Mucosa of descending colon (tissue), 3 donors: ENCODE results near the gene CNKSR3. TPM values are rescaled to one million over a fixed set of nuclear protein-coding genes. Genes with fewer than 3 reads are reported as not detected.

Source experiments
- ATAC-seq: fragments of 200-7000 bp; cut with Tn5 transposase; one replicate; pipeline ENCODE4 v1.9.1; 2020; ENCODE audit warnings: mild to moderate bottlenecking, moderate library complexity
- DNase-seq, 3 donors: peaks; one replicate each; pipeline ENCODE4 v3.0.0-alpha.2; 2020
- H3K36me3 ChIP-seq: fragments of 200-600 bp; one replicate; pipeline ENCODE4 v1.8.0; 2021; ENCODE audit warnings: low read depth, mild to moderate bottlenecking
- H3K4me1 ChIP-seq: fragments of 200-600 bp; one replicate; pipeline ENCODE4 v1.8.0; 2021; ENCODE audit warnings: low read depth, mild to moderate bottlenecking
- H3K4me3 ChIP-seq: fragments of 200-600 bp; one replicate; pipeline ENCODE4 v1.8.0; 2021; ENCODE audit warnings: mild to moderate bottlenecking
- H3K9me3 ChIP-seq: fragments of 200-600 bp; one replicate; pipeline ENCODE4 v1.8.0; 2021; ENCODE audit warnings: mild to moderate bottlenecking
- intact Hi-C, 2 donors: fragments of 100-400 bp; cut with DNase I in 1 of 2; cut with micrococcal nuclease in 1 of 2; formaldehyde crosslinking; loops; one replicate each; pipeline versions ENCODE4 v1.11.0 to v1.11.1; 2022; cut with DNase I, micrococcal nuclease
- total RNA-seq, 3 donors: library from RNA; stranded (reverse); fragmentation: NEBNext Ultra II Directional in 2 of 3; extraction: Animal tissue kit (Norgen Biotek cat#: 25700) in 2 of 3; gene quantifications; one replicate each; pipeline versions ENCODE4 v1.2.1 to v1.2.4, GENCODE V29; 2021 to 2023
- TF ChIP-seq, protein P1 (sequence below): fragments of 200-600 bp; IDR thresholded peaks from one replicate; pipeline ENCODE4 v1.8.0; 2022; ENCODE audit warnings: antibody characterized with exemption, mild to moderate bottlenecking
- donor health status: DM: no; HTN: no; CAD: no; lungs with moderate emphysema.
- donor health status: DM: no; HTN: no; CAD: no.
- donor health status: DM: no; HTN: yes; CAD: no.

The CNKSR3 gene
- total RNA-seq, 3 donors from 2014 or later, result 16.5 to 39.0 (median 33.6) TPM

DNA sequence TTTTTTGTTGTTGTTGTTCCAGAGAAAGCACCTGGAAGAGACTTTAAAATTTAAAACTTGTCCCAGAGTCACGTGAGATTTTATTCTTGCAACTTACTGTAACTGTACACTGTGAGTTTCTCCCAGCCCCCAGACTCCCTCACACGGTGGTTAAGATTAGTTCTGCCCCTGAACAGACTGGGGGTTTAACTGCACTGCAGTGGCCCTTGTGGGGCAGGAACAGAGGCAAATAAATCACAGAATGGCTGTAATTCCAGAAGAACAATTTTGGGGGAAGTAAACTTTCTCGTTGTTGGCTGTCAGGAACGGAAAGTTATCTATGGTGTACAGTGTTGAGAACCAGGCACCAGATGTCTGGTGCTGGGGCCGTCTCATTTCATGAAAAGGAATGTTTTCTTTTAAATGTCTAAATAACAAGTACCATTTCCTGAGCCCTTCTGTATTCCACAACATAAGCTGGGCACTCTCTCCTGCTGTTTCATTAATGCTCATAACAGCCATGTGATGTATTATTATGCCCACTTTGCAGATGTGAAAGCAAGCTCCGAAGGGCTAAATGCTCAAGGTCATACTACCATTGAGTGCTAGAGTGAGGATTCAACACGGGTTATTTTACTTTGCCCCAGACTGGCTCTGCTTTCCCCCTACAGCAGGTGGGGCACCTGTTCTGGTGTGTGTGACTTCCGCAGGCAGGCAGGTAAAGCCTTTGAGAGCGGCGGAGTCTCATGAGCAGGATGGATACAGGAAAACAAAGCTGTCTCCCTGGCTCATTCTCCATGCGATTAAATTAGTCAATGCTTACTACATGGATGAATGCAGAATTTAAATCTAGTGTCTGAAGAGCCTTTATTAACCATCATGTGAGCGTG is 30.5 kb downstream of the CNKSR3 start:
- no peak for ATAC-seq
- TF ChIP-seq, protein P1, sequence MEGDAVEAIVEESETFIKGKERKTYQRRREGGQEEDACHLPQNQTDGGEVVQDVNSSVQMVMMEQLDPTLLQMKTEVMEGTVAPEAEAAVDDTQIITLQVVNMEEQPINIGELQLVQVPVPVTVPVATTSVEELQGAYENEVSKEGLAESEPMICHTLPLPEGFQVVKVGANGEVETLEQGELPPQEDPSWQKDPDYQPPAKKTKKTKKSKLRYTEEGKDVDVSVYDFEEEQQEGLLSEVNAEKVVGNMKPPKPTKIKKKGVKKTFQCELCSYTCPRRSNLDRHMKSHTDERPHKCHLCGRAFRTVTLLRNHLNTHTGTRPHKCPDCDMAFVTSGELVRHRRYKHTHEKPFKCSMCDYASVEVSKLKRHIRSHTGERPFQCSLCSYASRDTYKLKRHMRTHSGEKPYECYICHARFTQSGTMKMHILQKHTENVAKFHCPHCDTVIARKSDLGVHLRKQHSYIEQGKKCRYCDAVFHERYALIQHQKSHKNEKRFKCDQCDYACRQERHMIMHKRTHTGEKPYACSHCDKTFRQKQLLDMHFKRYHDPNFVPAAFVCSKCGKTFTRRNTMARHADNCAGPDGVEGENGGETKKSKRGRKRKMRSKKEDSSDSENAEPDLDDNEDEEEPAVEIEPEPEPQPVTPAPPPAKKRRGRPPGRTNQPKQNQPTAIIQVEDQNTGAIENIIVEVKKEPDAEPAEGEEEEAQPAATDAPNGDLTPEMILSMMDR, result no peak
- Histone ChIP-seq H3K4me3 (no peak overlapping the region), H3K36me3 (no peaks in the 10 kb centered on the region), H3K4me1 (peaks cover 3% of the 10 kb centered on the region), H3K9me3 (no peaks in the 10 kb centered on the region)
- intact Hi-C loops, result no loop called here
- no peak for DNase-seq

DNA sequence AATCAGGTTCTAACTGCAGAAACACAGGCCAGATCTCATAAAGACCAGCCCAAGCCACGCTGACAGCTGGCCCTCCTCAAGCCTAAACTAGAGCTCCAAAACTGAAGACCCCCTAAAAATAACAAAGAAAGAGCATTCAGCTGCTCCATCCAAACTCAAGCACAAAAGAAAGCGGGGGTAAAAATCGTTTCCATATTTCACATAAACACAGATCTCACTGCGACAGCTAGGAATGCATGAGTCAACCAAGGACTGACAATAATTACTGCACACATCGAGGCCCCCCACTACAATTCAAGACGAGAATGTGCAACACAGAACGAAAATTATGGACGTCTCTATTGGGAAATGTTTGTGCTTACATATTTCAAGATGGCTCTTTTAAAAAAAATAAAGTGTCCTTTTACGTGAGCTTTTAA is 31.1 kb downstream of the CNKSR3 start:
- TF ChIP-seq, protein P1, result no peak
- Histone ChIP-seq H3K4me1 (peaks cover 3% of the 10 kb centered on the region), H3K9me3 (no peaks in the 10 kb centered on the region), H3K4me3 (no peak overlapping the region), H3K36me3 (no peaks in the 10 kb centered on the region)
- intact Hi-C loops, result no loop called here
- ATAC-seq (no peak), DNase-seq (no peak)

DNA sequence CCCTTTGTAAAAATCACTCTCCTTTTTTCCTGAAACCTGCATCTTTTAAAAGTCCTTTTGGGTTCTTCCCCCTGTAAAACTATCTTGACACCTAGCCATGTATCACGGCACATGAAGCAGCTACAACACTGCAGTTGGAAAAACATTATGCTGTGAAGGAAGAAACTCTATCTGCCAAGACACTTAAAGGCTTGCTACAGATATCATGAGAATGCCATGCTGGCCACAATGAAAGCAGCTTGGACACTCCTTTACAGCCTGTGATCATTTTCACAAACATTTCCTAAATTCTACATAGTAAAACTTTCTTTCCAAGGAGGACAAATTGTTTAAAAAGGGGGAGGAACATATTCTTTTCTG is 31.8 kb downstream of the CNKSR3 start:
- intact Hi-C loops, result no loop called here
- TF ChIP-seq, protein P1, result no peak
- no peaks in the 10 kb centered on the region for H3K36me3 ChIP-seq

DNA sequence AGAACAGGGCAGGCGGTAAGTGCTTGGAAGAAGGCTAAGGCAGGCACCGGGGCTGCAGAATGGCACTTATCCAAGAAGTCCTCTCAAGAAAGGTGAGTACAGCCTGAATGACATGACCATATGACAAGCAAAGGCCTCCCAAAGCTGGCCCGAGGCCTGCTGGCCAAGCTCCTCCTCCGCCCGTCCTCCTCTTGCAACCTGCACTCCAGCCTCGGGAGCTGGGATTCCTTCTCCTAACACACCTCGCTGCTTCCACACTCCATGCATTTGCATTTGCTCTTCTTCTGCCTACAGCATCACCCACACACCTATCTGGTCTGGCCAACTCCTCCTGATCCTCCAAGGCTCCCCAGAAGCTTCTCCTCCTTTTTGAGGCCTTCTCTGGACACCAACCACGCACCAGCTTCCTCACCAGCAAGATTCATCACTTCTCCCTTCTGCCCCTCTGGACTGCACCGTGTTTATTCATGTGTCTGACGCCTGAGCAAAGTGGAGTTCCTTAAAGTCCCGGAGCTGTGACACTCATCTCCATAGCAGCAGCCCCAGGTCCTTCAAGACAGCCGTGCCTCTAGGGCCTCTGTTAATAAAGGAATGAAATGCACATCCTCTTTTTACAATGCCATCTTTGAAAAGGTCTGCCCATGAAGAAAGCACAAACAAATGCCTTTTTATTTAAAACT is 32.3 kb downstream of the CNKSR3 start:
- Histone ChIP-seq H3K4me3 (no peak overlapping the region), H3K36me3 (no peaks in the 10 kb centered on the region), H3K9me3 (no peaks in the 10 kb centered on the region), H3K4me1 (peaks cover under 1% of the 10 kb centered on the region)
- DNase-seq (no peak), ATAC-seq (peak; percentile 28)
- TF ChIP-seq, protein P1, result no peak
- intact Hi-C loops, result no loop called here

More for the DNA sequence above, 31.8 kb downstream of the CNKSR3 start:
- H3K9me3 ChIP-seq, result no peaks in the 10 kb centered on the region
- H3K4me3 ChIP-seq, result no peak overlapping the region
- DNase-seq, result no peak
- ATAC-seq, result no peak
- H3K4me1 ChIP-seq, result peaks cover 3% of the 10 kb centered on the region

DNA sequence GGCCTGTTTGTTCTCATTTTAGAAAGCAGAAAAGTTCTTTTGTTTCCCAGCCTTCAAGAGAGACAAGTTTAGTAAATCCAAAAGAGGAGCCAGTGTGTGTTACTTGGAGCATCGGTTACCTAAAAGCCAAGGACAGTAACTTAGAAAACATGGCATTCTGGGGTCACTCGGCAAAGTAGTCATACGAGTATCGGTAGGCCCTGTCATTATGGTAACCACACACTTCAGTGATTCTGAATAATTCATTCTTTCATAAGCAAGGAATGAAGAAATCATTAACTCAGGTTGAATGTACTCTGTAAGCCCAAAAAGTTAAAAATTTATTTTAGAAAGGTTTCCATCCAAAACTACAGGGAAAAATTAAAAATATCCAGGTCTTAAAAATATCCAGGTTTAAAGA is 34.0 kb downstream of the CNKSR3 start:
- DNase-seq (no peak), ATAC-seq (no peak)
- H3K9me3 ChIP-seq, result no peaks in the 10 kb centered on the region
- intact Hi-C loops, result no loop called here
- no peak overlapping the region for H3K4me3 ChIP-seq
- no peaks in the 10 kb centered on the region for H3K36me3 ChIP-seq
- H3K4me1 ChIP-seq, result no peaks in the 10 kb centered on the region
- TF ChIP-seq, protein P1, result no peak
